Tibial nerve (tissue), 4 donors: ENCODE data around the gene ARL8B.

ENCODE experiments used
- CTCF ChIP-seq, 5 experiments: fragments of 200-600 bp in 3 of 5; fragments of 450-650 bp in 2 of 5; sonication (generic) in 3 of 5; IDR thresholded peaks; one replicate each; pipeline ENCODE4 v1.5.1; 2016 to 2019; ENCODE audit warnings: antibody characterized with exemption in 5 of 5, mild to moderate bottlenecking in 3 of 5, moderate library complexity in 2 of 5
- EP300 ChIP-seq, 2 donors: sonication (generic); formaldehyde crosslinking; IDR thresholded peaks; one replicate each; pipeline ENCODE4 v1.6.1; 2017; ENCODE audit warnings: antibody characterized with exemption in 2 of 2, mild to moderate bottlenecking in 1 of 2
- POLR2A ChIP-seq, 2 donors: fragments of 450-650 bp; IDR thresholded peaks; one replicate each; pipeline ENCODE4 v1.6.1; 2017; ENCODE audit warnings: antibody characterized with exemption in 2 of 2, mild to moderate bottlenecking in 2 of 2, moderate library complexity in 2 of 2

- TF ChIP-seq CTCF (IDR thresholded peaks at IDR 0.05) (no peak), POLR2A (IDR thresholded peaks at IDR 0.05) (no peak), EP300 (IDR thresholded peaks at IDR 0.05) (no peak)
Measured at GRCh38 chr3:5143464-5143863, 21.4 kb downstream of the ARL8B start.
